GM21576 (cell line): ENCODE results near the gene PRDM15.

Source experiments
- ATAC-seq: cut with Tn5 transposase; IDR thresholded peaks from one replicate; pipeline ENCODE4 v1.9.1; 2021; ENCODE audit warnings: mild to moderate bottlenecking, moderate library complexity; ENCODE audit not compliant: unreplicated experiment

Gene PRDM15

DNA sequence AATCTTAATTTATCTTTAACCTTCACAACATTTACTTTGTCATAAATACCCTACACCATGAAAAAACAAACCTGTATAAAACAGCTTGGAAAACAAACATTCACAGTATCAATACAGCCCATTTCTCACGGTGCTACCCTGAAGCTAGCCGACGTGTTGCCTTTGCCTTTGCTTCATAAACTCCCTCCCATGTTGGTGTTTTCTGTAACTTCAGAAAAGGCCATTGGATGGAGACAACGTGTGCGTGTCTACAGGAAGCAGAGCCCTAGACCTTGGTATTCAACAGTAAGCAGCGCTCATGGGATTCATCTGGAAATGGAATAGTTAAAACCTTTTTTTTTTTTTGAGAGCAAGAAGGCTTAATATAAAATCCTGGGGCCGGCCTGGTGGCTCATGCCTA, 7.2 kb upstream of the PRDM15 start:
- ATAC-seq, result no peak

DNA sequence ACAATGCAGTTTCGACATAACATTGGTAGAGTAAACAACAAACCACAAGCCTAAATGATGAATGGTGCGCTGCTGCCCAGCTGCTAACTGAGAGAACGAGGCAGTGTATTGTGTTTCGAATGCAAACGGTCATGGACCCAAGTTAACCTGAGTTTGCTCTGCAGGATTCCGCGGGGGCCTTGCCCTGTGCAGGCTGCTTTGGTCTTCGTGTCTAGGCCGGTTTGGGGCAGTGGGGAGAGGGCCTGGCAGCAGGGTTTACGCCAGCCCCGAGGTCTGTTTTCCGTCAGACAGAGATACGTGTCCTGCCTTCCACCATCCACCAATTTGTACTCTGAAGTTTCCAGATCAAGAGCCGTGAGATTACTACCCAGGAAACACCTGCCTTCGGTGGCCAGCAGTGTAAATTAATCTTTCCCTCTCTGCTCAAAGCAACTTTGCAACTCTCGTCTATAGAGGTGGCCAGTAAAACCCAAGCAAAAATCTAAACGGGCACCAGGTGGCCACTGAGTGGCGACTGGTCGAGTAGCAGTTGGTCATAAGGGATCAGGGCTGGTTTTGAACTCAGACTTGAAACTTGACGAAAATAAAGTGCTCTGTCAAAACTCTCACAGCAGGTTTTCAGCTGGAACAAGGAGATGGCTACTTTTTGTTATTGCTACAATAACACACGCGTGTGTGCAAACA, 6.3 kb upstream of the PRDM15 start:
- no peak for ATAC-seq

GRCh38 chr21:41884501-41885030, 5.4 kb upstream of the PRDM15 start:
- no peak for ATAC-seq

GRCh38 chr21:41883582-41883981, 4.4 kb upstream of the PRDM15 start:
- ATAC-seq, result no peak

- no peak for ATAC-seq
Observed at GRCh38 chr21:41881051-41881450, 1.9 kb upstream of the PRDM15 start.

- no peak for ATAC-seq
Observed at GRCh38 chr21:41880153-41880552, 1.0 kb upstream of the PRDM15 start.

DNA sequence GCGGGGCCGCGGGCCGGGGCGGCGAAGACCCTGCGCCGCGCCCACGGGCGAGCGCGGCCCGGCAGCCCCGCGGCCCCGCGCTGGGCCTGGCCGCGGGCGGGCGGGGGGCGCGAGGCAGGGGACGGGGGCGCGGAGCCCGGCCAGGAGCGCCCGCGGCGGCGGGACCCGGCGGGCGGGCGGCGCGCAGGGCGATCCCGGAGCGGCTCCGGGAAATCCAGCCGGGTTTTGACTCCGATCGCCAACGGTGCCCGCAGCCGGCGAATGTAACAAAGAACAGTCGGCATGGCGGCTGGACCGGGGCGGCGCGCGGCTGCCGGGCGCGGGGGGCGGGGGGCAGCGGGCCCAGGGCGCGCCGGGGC, 334 bp downstream of the PRDM15 start:
- ATAC-seq, result peak; percentile 50

DNA sequence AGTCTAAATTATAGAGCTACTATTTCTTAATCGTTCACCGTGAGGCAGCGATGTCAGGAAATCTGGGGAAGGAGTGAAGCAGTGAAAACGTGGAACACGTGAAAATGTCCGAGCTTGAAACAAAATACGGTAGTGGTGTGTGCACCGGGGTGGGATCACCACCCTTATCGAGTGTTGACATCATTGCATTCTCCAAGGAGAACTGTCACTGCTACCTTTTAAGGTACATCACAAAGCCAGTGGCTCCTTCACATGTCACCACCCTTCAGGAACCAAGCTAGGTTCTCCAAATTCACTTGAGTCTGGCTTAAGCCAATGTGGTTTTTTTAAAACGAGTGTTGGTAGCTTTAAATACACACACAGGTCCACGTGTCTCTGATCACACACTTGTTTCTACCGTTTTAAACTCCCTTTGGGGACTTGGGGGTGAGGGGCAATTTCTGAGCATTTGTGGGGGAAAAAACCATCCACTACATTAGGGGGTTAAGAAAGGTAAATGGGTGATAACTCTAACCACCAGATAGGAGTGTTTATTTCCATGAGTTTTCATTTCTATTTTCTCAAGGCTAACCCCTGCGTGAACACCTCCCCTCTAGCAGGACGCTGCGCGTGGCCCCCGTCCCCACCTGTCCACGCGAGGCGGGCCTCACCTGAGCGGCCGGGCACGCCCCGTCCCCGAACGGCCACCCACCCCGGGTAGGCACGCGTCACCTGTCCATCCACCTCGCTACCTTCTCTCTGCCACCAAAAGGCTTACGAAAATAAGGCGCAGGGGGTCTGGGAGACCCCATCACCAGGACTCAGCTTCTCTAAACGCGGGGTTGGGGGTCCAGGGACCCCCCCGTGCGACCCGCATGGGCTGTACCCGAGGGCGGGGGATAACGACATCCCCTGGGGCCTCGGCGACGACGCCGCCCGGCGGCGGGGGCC, 978 bp downstream of the PRDM15 start:
- ATAC-seq, result peak; percentile 18

GRCh38 chr21:41876928-41877652, 2.1 kb downstream of the PRDM15 start:
- ATAC-seq, result no peak

DNA sequence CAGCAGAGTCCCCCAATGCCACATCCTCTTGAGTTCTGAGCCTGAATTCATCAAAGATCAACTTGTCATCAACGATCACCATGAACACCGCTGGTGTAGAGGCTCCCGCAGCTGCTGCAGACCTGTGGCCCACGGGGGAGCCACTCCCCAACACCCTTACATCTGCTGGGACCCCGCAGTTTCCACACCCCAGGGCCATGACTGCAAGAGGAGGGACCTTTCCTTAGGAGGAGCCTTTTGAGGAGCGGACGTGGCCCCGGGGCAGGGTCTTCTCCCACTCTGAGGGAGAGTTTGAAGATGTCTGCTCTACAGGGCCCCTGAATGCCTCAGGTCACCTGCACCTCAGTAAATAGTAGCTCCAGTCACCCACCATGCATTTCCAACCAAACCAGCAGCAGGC, 2.7 kb downstream of the PRDM15 start:
- no peak for ATAC-seq

GRCh38 chr21:41875086-41875485, 4.1 kb downstream of the PRDM15 start:
- no peak for ATAC-seq

DNA sequence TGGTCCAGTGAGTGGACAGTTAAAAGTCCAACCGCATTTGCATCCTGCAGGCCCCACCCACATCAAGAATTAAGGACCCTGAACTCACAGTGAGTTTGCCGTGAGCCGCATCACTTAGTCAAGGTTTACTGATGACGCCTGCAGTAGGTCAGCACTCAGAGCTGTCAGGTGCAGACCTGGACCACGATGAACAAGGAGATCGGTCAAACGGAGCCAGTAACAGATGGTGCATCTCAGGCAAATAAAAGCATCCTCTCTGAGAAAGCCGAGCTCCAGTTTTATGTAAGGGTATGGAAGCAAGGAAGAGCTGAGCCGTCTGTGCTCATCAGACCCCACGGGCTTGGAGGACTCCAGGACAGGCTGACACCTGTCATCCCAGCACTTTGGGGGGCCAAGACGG, 4.5 kb downstream of the PRDM15 start:
- ATAC-seq, result no peak

DNA sequence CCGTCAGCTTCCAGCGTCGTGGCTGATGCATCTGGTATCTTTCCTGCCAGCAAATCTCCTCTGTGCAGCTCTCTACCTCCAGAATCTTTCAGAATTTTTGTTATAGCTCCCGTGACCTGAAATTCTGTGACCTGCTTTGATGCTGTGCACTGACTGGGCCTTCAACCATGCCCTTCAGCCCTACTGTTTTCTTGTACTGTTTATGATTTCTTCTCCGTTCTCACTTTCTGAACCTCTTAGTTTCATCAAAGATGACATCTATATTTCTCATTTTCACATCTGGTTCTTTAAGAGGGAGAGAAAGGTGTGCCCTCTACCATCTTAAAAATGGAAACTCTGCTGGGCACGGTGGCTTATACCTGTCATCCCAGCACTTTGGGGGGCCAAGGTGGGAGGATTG, 5.7 kb downstream of the PRDM15 start:
- ATAC-seq, result no peak

DNA sequence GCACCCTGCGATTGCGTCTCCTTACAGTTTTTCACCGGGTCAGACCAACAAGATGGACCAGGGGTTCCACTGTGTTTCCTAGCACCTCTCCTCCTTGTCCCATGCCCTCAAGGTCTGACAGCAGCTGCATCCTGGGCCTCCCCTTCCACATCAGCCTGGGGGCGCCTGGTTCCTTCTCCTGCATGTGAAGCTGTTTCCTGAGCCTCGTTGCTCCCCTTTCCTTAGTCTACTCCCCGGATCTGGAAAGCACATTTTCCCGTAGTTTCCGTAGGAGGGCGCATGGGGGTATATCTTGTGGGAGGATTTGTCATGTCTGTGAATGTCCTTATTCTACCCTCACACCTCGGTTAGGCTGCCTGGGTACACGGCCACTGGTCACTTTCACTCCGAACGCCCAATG, 6.1 kb downstream of the PRDM15 start:
- no peak for ATAC-seq

GRCh38 chr21:41871293-41872030, 7.7 kb downstream of the PRDM15 start:
- no peak for ATAC-seq

DNA sequence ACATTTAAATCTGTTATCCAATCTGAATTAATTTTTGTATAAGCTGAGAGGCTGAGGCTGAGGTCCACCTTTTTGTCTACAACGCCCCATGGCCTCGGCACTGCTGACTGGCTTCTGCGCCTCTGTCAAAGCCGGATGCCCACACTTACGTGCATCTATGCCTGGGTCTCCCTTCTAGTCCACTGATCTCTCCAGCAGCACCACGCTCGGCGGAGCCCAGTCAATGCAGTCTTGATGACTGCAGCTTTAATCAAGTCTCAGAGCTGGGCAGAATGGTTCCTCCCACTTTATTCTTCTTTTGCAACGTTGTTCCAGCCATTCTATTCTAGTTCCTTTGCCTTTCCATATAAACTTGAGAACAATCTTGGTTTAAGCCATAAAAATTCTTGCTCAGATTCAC, 9.4 kb downstream of the PRDM15 start:
- ATAC-seq, result no peak

DNA sequence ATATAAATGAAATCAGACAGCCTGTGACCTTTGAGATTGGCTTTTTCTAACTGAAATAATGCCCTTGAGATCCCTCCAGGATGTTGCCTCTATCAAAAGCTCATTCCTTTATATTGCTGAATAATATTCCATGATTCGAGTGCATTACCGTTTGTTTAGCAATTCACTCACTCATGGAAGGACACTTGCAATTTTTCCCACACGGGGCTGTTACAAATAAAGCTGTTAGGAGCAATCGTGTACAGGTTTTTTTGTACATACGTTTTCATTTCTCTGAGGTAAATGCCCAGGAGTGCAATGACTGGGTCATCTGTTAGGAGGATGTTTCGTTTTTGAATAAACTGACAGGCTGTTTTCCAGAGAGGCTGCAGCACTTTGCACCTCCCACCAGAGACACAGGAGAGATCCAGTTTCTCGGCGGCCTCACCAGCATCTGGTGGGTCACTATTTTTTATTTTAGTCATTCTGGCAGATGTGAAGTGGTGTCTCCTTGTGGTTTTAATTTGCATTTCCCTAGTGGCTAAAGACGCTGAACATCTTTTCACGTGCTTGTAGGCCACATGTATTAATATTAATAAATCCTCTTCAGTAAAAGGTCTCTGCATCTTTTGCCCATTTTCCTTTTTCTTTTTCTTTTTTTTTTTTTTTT, 11.0 kb downstream of the PRDM15 start:
- ATAC-seq, result peak; percentile 61

DNA sequence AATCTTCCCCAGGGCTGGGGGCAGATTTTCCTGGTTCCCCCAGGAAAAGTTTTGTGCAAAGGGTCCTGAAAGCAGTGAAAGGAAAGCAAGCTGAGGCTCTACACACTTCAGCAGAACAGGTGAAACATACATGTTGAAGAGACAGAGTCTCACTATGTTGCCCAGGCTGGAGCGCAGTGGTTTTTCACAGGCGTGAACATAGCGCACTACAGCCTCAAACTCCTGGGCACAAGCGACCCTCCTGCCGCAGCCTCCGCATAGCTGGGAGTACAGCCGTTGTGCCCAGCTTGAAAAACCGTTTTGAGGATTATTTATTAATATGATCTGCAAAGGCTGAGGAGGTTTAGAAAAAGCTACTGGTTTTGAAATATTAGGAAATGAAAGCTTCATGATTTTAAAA, 11.8 kb downstream of the PRDM15 start:
- no peak for ATAC-seq

DNA sequence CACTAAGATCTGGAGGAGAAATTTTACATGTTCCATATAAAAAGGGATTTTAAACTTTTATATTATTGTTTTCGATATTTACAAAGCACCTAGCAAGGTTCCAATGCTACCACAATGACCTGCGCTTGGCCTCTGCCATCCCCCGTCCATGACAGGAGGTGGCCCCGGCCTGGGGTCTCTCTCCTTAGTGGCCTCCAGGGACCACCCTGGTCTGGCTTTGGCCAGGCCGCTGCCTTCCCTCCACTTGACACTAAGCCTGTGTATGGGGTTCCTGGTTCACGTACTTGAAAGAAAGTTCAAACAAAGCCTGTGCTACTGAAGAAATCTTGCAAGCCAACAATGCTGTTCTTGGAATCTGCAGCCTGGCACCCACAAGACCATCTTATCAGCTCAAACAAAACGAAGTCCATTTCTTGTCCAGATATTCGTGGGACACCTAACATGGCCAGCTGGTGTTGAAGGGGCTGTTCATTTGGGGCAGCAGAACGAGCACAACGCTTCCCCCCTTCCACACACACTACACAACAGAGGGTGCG, 12.8 kb downstream of the PRDM15 start:
- no peak for ATAC-seq
